D341Med (cell line): ENCODE data around the gene EHD1.

ENCODE experiments used
- DNase-seq: peaks from one replicate; pipeline ENCODE4 v3.0.0; 2012; ENCODE audit warnings: low spot score

The EHD1 gene

GRCh38 chr11:64872790-64873488 is 5.5 kb downstream of the EHD1 start:
- no peak for DNase-seq

DNA sequence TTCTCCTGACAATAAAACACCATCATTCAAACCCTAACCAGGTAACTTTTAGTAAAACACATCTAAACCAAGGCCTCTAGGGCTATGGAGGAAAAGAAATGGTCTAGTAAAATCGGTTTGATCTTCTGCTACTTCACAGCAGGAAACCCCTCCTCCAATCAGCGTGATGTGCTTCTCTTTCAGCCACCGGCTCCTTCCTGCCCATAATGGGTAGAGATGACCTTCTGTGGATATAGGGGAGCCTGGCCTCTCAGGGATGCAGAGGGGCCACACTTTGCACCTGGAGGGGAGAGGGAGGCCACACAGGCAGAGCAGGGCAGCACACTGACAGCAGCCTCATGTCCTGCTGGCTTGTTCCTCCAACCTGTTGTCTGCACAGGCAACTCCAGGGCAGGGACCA is 6.9 kb downstream of the EHD1 start:
- no peak for DNase-seq

DNA sequence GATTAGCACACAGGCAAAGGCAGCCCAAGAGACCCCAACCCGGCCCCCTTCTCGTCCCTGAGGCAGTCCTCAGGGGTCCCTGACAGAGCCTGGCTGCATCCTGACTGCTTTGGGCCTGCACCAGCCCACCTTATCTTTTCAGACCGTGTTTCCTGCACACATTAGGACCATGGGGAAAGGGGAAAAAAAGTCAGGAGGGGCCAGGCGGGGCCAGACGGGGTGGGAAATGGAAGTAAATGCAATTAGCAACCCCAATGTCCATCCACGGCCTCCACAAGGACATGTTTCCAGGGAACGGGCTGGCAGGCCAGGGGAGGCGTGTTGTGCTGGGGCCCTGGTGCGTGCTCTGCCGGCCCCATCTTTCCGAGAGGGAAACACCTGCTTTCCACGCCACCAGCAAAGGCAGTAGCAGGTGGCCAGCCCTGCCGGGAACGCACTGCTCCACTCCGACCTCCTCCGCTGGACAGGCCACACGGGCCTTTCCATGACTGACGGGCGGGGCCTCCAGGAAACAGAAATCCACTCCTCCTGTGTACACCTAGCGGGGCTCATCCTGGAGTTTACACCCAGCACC is 7.4 kb downstream of the EHD1 start:
- DNase-seq: no peak

- DNase-seq: no peak
Observed at GRCh38 chr11:64870176-64870892, 8.1 kb downstream of the EHD1 start.

GRCh38 chr11:64869571-64870175 is 8.7 kb downstream of the EHD1 start:
- DNase-seq: peak; percentile 79

- no peak for DNase-seq
Observed at GRCh38 chr11:64868904-64869570, 9.4 kb downstream of the EHD1 start.

DNA sequence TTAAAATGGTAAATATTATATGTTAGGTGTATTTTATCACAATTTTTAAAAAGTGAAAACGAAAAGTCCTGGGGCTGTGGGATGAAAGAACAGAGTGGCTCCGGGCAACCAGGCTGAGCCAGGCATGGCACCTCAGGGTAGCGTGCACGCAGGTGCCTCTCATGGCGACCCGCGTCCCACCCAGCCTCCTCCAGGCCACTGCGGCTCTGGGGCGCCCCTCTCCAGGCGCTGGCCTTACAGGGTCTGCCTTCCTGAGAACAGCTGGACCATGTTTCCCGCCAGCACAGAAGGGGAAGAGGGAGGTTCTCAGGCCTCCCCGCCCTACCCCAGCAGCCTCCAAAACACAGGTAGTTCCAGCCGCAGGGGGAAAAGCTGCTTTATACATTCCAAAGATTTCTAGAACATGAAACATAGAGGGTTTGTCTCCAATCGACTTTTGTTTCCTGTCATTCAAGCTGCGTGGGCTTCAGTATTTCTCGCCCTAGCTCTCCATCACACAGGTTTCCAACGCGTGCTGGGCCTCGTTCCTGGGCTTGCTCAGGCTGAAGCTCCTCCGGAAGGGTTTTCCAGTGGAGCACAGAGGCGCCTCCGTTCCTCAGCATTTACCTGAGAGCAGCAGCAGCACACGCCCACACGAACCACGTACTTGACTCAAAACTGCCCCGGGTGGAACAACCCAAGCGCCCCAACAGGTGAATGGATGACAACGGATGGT is 10.5 kb downstream of the EHD1 start:
- no peak for DNase-seq

GRCh38 chr11:64866173-64866491 is 12.3 kb downstream of the EHD1 start:
- no peak for DNase-seq

DNA sequence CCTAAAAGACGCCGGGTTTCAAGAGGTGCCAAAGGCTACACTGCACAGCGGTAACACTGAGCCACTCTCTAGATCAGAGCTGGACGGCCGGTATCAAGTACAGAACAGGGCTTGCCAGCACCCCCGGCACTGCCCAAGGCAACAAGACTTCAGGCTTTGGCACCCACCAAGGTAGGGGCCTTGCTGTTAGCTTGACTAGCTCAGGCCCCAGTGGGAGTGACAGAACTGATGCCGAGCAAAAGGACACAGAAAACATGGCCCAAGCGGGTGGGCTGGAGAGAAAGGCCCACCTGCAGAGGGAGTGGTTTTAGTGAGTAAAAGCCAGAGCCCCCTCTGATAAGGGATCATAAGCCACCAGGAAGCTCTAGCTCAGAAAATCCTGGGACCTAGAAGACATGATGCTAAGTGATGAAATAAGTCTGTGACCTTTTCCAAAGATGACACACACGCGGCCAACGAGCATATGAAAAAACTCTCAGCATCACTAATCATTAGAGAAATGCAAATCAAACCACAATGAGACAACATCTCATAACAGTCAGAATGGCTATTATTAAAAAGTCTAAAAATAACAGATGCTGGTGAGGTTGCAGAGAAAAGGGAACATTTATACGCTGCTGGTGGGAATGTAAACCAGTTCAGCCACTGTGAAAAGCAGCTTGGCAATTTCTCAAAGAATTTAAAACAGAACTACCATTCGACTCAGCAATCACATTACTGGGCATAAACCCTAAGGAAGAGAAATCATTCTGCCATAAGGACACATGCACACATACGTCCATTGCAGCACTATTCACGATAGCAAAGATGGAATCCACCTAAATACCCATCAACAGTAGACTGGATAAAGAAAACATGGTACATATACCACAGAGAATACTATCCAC is 12.9 kb downstream of the EHD1 start:
- no peak for DNase-seq

- no peak for DNase-seq
Observed at GRCh38 chr11:64864473-64865285, 13.7 kb downstream of the EHD1 start.

DNA sequence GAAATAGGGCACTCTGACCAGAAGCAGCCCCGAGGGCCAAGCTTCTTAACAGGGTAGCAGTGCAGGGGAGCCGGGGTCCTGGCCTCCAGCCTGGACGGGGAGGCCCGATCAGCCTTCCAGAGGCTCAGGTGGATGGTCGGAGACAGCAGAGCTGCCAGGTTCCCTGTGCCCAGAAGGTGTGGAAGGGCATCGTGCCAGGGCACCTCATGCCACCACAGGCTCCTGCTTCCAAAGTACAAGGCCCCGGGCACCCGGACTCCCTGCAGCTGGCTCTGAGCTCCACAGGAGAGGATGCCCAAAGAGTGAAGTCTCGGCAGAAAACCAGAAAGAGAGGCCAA is 14.3 kb downstream of the EHD1 start:
- DNase-seq: no peak

DNA sequence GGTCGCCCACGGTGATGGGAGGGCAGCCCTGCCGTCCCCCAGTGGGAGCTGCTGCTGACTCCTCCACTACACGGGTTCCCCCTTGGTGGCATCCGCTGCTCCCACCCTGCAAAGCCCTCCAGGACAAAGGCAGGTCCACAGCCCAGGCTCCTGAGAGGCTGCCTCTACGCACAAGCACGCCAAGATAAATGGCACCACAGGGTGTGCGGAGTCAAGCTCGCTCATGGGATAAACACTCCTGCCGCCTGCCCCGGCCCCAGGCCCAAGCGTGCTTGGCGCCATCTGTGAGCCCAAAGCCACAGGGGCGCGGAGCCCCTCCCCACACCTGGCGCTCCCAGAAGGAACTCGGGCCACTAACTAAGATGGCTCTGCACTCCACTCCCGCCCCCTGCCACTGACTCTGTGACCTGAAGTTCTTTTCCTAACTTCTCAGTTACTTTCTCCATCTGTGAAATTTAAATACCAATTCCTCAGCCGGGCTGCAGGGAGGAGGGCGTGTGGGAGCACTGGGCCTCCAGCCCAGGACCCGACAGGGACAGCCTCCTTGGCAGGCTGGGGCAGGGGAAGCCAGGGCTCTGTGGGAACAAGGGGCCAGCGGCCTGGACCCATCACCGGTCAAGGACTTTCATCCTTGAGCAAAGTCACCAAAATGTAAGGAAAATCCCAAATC is 14.9 kb downstream of the EHD1 start:
- no peak for DNase-seq

DNA sequence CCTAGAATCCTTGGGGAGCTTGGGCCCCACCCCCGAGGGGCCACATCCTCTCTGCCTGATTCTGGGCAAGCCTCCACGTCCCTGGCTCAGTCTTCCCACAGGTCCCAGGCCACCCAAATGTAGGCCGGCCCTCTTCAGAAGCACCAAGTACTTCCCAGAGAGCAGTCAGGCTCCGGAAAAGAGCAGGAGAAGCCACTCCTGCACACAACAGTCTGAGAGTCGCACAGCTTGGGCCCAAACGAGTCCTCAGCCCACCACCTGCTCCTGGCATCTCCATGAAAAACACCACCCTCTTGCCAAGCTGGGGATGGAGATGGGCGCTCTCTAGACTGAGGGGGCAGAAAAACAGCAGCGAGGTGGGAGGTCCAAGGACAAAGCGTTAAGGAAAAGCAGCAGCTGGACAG is 15.4 kb downstream of the EHD1 start:
- no peak for DNase-seq

- DNase-seq: no peak
Observed at GRCh38 chr11:64861227-64861975, 17.0 kb downstream of the EHD1 start.

DNA sequence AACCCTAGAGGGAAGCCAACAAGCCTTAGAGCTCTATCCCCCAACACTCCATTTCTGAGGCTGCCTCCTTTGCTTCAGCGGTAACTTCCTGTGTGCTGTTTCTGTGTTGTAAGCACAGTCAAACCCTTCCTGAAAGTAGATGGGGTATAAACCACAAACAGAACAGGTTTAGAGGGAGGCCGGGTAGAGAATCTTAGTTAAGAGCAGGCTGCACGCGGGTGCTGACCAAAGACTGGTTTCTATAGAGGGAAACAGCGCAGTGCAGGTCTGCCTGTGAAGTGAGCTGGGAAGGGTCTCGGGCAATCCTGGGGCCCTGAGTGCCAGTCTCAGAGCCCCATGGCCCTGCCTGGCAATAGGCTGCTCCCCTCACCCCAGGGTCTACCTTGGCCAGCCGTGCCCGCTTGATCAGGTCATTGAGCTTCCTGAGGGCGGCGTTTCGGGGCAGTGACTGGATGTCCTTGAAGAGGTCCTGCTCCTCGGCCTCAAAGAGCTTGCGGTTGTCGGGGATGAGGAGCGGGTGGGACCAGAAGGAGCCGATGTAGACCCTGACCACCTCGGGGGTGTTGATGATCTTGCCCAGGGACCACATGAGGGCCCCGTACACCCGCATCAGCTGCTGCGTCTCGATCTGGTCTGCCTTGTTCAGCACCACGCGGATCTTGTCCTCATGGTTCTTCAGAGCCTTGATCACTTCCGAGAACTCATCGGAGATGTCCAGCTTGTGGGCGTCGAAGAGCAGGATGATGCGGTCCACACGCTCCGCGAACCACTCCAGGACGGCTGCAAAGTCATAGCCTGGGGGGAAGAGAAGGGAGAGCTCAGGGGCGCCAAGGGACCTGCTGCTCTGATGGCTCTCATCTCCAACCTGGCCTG is 18.6 kb downstream of the EHD1 start:
- no peak for DNase-seq

- DNase-seq: no peak
Observed at GRCh38 chr11:64858467-64859263, 19.8 kb downstream of the EHD1 start.

DNA sequence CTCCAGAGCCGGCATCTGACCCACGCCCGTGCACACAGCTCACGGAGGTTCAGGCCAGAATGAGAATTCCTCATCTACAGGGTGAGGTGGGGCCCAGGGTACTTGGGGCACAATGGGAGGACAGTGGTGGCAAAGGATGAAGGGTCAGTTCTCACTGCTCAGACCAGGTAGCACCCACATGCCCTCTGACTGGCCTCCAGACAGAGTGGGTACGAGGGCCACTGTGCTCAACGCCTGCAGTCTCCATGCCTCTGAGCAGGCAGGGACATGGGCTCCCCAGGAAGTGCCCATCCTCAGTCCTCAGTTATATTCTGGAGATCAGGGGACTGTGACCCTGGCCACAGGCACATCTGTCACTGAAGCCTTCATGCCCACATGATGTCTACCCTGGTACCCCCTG is 20.9 kb downstream of the EHD1 start:
- DNase-seq: no peak
